Measurements from ENCODE around the gene ZNF831. TPM values are rescaled to one million over a fixed set of nuclear protein-coding genes. Genes with fewer than 3 reads are reported as not detected.

ZNF831 gene
- total RNA-seq, 1 donor from 2014 or later, result not detected

GRCh38 chr20:59175002-59175401 is 11.4 kb downstream of the ZNF831 start:
- H3K36me3 Mint-ChIP-seq (ENCODE audit: unreplicated experiment), result no peaks in the 10 kb centered on the region
- H3K9me3 Mint-ChIP-seq (ENCODE audit: unreplicated experiment), result no peaks in the 10 kb centered on the region
- H3K27ac Mint-ChIP-seq (ENCODE audit: unreplicated experiment), result no peak overlapping the region
- DNase-seq (ENCODE audit: extremely low spot score, unreplicated experiment), result no peak
- no peaks in the 10 kb centered on the region for H3K27me3 Mint-ChIP-seq (ENCODE audit: unreplicated experiment)
- no peak for TF ChIP-seq CTCF (IDR thresholded peaks at IDR 0.05)
- no peaks in the 10 kb centered on the region for H3K4me1 Mint-ChIP-seq (ENCODE audit: unreplicated experiment)
- H3K4me3 Mint-ChIP-seq (ENCODE audit: unreplicated experiment), result no peak overlapping the region

- Mint-ChIP-seq H3K4me3 (ENCODE audit: unreplicated experiment) (no peak overlapping the region), H3K27ac (ENCODE audit: unreplicated experiment) (no peak overlapping the region), H3K36me3 (ENCODE audit: unreplicated experiment) (no peaks in the 10 kb centered on the region), H3K27me3 (ENCODE audit: unreplicated experiment) (no peaks in the 10 kb centered on the region), H3K9me3 (ENCODE audit: unreplicated experiment) (no peaks in the 10 kb centered on the region), H3K4me1 (ENCODE audit: unreplicated experiment) (no peaks in the 10 kb centered on the region)
- TF ChIP-seq CTCF (IDR thresholded peaks at IDR 0.05), result no peak
- DNase-seq (ENCODE audit: extremely low spot score, unreplicated experiment), result no peak
These were observed 12.2 kb downstream of the ZNF831 start for GRCh38 chr20:59175861-59176260.

GRCh38 chr20:59176812-59177211 is 13.2 kb downstream of the ZNF831 start:
- no peak overlapping the region for H3K4me3 Mint-ChIP-seq (ENCODE audit: unreplicated experiment)
- no peaks in the 10 kb centered on the region for H3K27me3 Mint-ChIP-seq (ENCODE audit: unreplicated experiment)
- no peak overlapping the region for H3K27ac Mint-ChIP-seq (ENCODE audit: unreplicated experiment)
- H3K9me3 Mint-ChIP-seq (ENCODE audit: unreplicated experiment), result no peaks in the 10 kb centered on the region
- no peak for DNase-seq (ENCODE audit: extremely low spot score, unreplicated experiment)
- no peaks in the 10 kb centered on the region for H3K4me1 Mint-ChIP-seq (ENCODE audit: unreplicated experiment)
- H3K36me3 Mint-ChIP-seq (ENCODE audit: unreplicated experiment), result no peaks in the 10 kb centered on the region
- TF ChIP-seq CTCF (IDR thresholded peaks at IDR 0.05), result no peak

DNA sequence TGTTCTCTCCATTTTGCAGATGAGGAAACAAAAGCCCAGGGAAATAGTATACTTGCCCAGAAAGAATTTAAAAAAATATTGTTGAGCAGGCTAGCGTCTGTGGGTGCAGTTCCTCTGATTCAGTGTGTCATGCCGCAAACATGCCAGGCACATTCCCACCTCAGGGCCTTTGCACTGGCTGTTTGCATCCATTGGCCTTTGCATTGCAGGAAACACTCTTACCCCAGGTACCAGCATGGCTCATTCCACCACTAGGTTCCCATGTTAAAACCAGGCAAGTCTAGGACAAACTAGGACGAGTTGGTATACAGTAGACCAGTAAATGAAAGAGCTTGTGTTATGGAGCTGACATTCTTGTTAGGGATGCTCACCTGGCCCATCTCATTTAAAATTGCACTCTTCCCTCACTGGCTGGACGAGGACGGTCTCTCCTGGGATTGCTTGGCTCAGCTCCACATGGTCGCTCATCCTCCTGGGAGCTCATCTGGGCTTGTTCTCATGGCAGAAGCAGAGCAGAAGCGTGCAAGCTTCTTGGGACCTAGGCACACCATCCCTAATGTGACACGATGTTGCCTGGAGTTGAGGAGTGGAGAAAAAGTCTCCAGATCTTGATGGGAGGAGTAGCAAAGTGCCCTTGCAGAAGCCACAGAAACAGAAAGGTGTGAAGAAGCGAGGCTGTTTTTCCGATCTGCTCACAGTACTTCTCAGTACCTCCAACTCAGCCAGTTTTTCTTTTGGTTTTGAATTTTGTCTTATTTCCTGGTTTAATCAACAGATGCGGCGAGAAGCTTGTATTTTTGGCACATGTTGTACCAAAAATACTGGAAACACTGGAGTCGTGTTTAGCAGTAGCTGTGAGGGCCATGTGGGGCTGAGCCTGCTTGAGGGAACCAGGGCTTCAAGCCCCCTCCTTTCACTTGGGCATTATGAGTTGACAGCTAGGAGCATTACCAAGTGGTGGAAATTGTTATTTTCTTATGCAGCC is 13.9 kb downstream of the ZNF831 start:
- no peak overlapping the region for H3K4me3 Mint-ChIP-seq (ENCODE audit: unreplicated experiment)
- H3K27ac Mint-ChIP-seq (ENCODE audit: unreplicated experiment), result no peak overlapping the region
- no peaks in the 10 kb centered on the region for H3K36me3 Mint-ChIP-seq (ENCODE audit: unreplicated experiment)
- no peaks in the 10 kb centered on the region for H3K4me1 Mint-ChIP-seq (ENCODE audit: unreplicated experiment)
- H3K9me3 Mint-ChIP-seq (ENCODE audit: unreplicated experiment), result no peaks in the 10 kb centered on the region
- no peak for TF ChIP-seq CTCF (IDR thresholded peaks at IDR 0.05)
- no peaks in the 10 kb centered on the region for H3K27me3 Mint-ChIP-seq (ENCODE audit: unreplicated experiment)
- DNase-seq (ENCODE audit: extremely low spot score, unreplicated experiment), result no peak

- Mint-ChIP-seq H3K36me3 (ENCODE audit: unreplicated experiment) (no peaks in the 10 kb centered on the region), H3K27ac (ENCODE audit: unreplicated experiment) (no peak overlapping the region), H3K4me3 (ENCODE audit: unreplicated experiment) (no peak overlapping the region), H3K9me3 (ENCODE audit: unreplicated experiment) (no peaks in the 10 kb centered on the region), H3K4me1 (ENCODE audit: unreplicated experiment) (no peaks in the 10 kb centered on the region), H3K27me3 (ENCODE audit: unreplicated experiment) (no peaks in the 10 kb centered on the region)
- DNase-seq (ENCODE audit: extremely low spot score, unreplicated experiment), result no peak
- no peak for TF ChIP-seq CTCF (IDR thresholded peaks at IDR 0.05)
These were observed 15.5 kb downstream of the ZNF831 start for GRCh38 chr20:59178983-59179595.

All from osteocyte (in vitro differentiated cells).